GM11168 (cell line): ENCODE measurements around the gene C2orf66.

Experiments
- in situ Hi-C: fragments of 300-500 bp; cut with MboI; formaldehyde crosslinking; loops from one replicate; pipeline ENCODE4 v1.12.0; 2022; ENCODE audit warnings: low sequenced_read_pairs; ENCODE audit not compliant: unreplicated experiment

Gene C2orf66

GRCh38 chr2:196767101-196767500 is 42.1 kb downstream of the C2orf66 start:
- in situ Hi-C loops, result loop anchor here (25.0 kb wide), 2 partner anchors 480 to 620 kb away; no protein-coding TSS in a partner anchor

GRCh38 chr2:196759378-196759706 is 49.8 kb downstream of the C2orf66 start:
- in situ Hi-C loops, result loop anchor here (25.0 kb wide), 2 partner anchors 472 to 628 kb away; no protein-coding TSS in a partner anchor

DNA sequence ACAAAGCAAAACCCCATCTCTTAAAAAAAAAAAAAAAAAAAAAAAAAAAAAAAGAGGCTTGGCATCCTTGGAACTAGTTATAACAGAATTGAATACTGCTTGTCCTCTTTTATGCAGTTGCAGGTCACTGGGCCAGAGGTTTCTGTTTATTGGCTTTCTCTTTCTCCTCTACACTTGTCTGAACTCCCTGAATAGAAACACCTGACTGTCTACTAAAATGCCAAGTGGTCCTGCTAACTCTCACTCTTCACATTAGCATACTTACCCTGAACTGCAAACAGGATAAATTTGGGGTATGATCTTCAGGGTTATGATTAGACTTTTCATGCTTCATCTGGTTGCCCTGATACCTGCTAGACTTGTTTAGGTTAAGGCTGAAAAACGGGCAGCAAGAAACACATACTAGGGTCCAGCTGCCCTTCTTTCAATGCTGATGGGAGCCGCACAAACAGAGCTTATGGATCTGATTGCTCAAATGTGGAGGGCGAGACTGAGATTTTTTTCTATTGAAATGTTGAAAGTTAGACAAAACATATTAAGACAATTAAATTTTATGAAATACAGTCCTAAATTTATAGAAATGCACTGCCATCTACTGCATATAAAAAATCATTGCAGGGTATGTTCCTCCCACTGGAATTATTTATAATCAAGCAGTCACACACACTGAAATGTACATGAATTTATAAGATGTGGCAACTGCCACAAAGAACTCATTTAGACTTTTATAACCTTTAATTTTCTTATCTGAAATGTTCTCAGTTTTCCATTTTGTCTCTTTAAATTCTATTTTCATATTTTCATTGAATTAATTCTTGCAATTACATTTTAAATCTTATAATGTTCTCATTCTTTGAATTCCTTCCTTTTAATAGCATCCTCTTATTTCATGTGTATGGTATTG is 50.4 kb downstream of the C2orf66 start:
- in situ Hi-C loops, result loop anchor here (25.0 kb wide), 2 partner anchors 471 to 629 kb away; no protein-coding TSS in a partner anchor
